ENCODE results near the gene OSBPL1A. TPM values are rescaled to one million over a fixed set of nuclear protein-coding genes. Genes with fewer than 3 reads are reported as not detected.

The OSBPL1A gene
- total RNA-seq, 3 donors from 2014 or later, result 1.3 to 2.7 (median 2.2) TPM

GRCh38 chr18:24276994-24277393, 120.6 kb downstream of the OSBPL1A start:
- Mint-ChIP-seq H3K27me3 (ENCODE audit: low read depth) (peaks cover 17% of the 10 kb centered on the region), H3K4me3 (no peak overlapping the region), H3K4me1 (ENCODE audit: low read depth) (peaks cover 3% of the 10 kb centered on the region), H3K9me3 (no peaks in the 10 kb centered on the region), H3K36me3 (ENCODE audit: insufficient read depth) (peaks cover 2% of the 10 kb centered on the region)
- ATAC-seq (no peak), DNase-seq (no peak)

- Mint-ChIP-seq H3K4me1 (ENCODE audit: low read depth) (peaks cover 5% of the 10 kb centered on the region), H3K9me3 (no peaks in the 10 kb centered on the region), H3K4me3 (no peak overlapping the region), H3K27me3 (ENCODE audit: low read depth) (peaks cover 30% of the 10 kb centered on the region), H3K36me3 (ENCODE audit: insufficient read depth) (peaks cover 2% of the 10 kb centered on the region)
- DNase-seq, result no peak
- ATAC-seq, result no peak
These were observed 122.8 kb downstream of the OSBPL1A start for GRCh38 chr18:24274837-24275236.

- DNase-seq, result no peak
- peaks cover 5% of the 10 kb centered on the region for H3K4me1 Mint-ChIP-seq (ENCODE audit: low read depth)
- no peak overlapping the region for H3K4me3 Mint-ChIP-seq
- peaks cover 35% of the 10 kb centered on the region for H3K27me3 Mint-ChIP-seq (ENCODE audit: low read depth)
- H3K36me3 Mint-ChIP-seq (ENCODE audit: insufficient read depth), result peaks cover 2% of the 10 kb centered on the region
- H3K9me3 Mint-ChIP-seq, result no peaks in the 10 kb centered on the region
- no peak for ATAC-seq
These were observed 124.0 kb downstream of the OSBPL1A start for GRCh38 chr18:24273596-24273995.

GRCh38 chr18:24272229-24272525, 125.4 kb downstream of the OSBPL1A start:
- ATAC-seq (no peak), DNase-seq (no peak)
- no peaks in the 10 kb centered on the region for H3K9me3 Mint-ChIP-seq
- H3K4me1 Mint-ChIP-seq (ENCODE audit: low read depth), result peaks cover 5% of the 10 kb centered on the region
- peaks cover 35% of the 10 kb centered on the region for H3K27me3 Mint-ChIP-seq (ENCODE audit: low read depth)
- peaks cover 3% of the 10 kb centered on the region for H3K36me3 Mint-ChIP-seq (ENCODE audit: insufficient read depth)
- peak overlapping the region; percentile 69 for H3K4me3 Mint-ChIP-seq

- Mint-ChIP-seq H3K9me3 (no peaks in the 10 kb centered on the region), H3K4me3 (peak overlapping the region; percentile 69), H3K4me1 (ENCODE audit: low read depth) (peaks cover 5% of the 10 kb centered on the region), H3K36me3 (ENCODE audit: insufficient read depth) (peaks cover 3% of the 10 kb centered on the region), H3K27me3 (ENCODE audit: low read depth) (peaks cover 35% of the 10 kb centered on the region)
- DNase-seq (no peak), ATAC-seq (peak; percentile 73 to 79)
These were observed 126.0 kb downstream of the OSBPL1A start for GRCh38 chr18:24271381-24272228.

- DNase-seq (no peak), ATAC-seq (no peak)
- H3K36me3 Mint-ChIP-seq (ENCODE audit: insufficient read depth), result peaks cover 5% of the 10 kb centered on the region
- peaks cover 5% of the 10 kb centered on the region for H3K4me1 Mint-ChIP-seq (ENCODE audit: low read depth)
- peaks cover 37% of the 10 kb centered on the region for H3K27me3 Mint-ChIP-seq (ENCODE audit: low read depth)
- peak overlapping the region; percentile 16 for H3K4me3 Mint-ChIP-seq
- H3K9me3 Mint-ChIP-seq, result peaks cover 5% of the 10 kb centered on the region
These were observed 126.7 kb downstream of the OSBPL1A start for GRCh38 chr18:24270937-24271380.

GRCh38 chr18:24270358-24270936, 127.2 kb downstream of the OSBPL1A start:
- peaks cover 9% of the 10 kb centered on the region for H3K36me3 Mint-ChIP-seq (ENCODE audit: insufficient read depth)
- ATAC-seq, result no peak
- H3K4me3 Mint-ChIP-seq, result peak overlapping the region; percentile 16
- peaks cover 5% of the 10 kb centered on the region for H3K4me1 Mint-ChIP-seq (ENCODE audit: low read depth)
- no peak for DNase-seq
- peaks cover 7% of the 10 kb centered on the region for H3K9me3 Mint-ChIP-seq
- H3K27me3 Mint-ChIP-seq (ENCODE audit: low read depth), result peaks cover 39% of the 10 kb centered on the region

GRCh38 chr18:24268784-24269550, 128.7 kb downstream of the OSBPL1A start:
- no peak for DNase-seq
- H3K4me3 Mint-ChIP-seq, result no peak overlapping the region
- peaks cover 7% of the 10 kb centered on the region for H3K9me3 Mint-ChIP-seq
- peaks cover 5% of the 10 kb centered on the region for H3K4me1 Mint-ChIP-seq (ENCODE audit: low read depth)
- peaks cover 7% of the 10 kb centered on the region for H3K36me3 Mint-ChIP-seq (ENCODE audit: insufficient read depth)
- no peak for ATAC-seq
- peaks cover 34% of the 10 kb centered on the region for H3K27me3 Mint-ChIP-seq (ENCODE audit: low read depth)

GRCh38 chr18:24267878-24268277, 129.7 kb downstream of the OSBPL1A start:
- H3K4me3 Mint-ChIP-seq, result no peak overlapping the region
- H3K36me3 Mint-ChIP-seq (ENCODE audit: insufficient read depth), result peaks cover 7% of the 10 kb centered on the region
- DNase-seq (no peak), ATAC-seq (no peak)
- peaks cover 5% of the 10 kb centered on the region for H3K4me1 Mint-ChIP-seq (ENCODE audit: low read depth)
- H3K9me3 Mint-ChIP-seq, result peaks cover 7% of the 10 kb centered on the region
- H3K27me3 Mint-ChIP-seq (ENCODE audit: low read depth), result peaks cover 27% of the 10 kb centered on the region

GRCh38 chr18:24266131-24266530, 131.5 kb downstream of the OSBPL1A start:
- no peak for ATAC-seq
- peaks cover 17% of the 10 kb centered on the region for H3K27me3 Mint-ChIP-seq (ENCODE audit: low read depth)
- H3K36me3 Mint-ChIP-seq (ENCODE audit: insufficient read depth), result peaks cover 7% of the 10 kb centered on the region
- no peak for DNase-seq
- H3K9me3 Mint-ChIP-seq, result peaks cover 7% of the 10 kb centered on the region
- no peak overlapping the region for H3K4me3 Mint-ChIP-seq
- peaks cover 1% of the 10 kb centered on the region for H3K4me1 Mint-ChIP-seq (ENCODE audit: low read depth)

- H3K4me3 Mint-ChIP-seq, result no peak overlapping the region
- DNase-seq (no peak), ATAC-seq (no peak)
- H3K9me3 Mint-ChIP-seq, result peaks cover 7% of the 10 kb centered on the region
- peaks cover 7% of the 10 kb centered on the region for H3K36me3 Mint-ChIP-seq (ENCODE audit: insufficient read depth)
- no peaks in the 10 kb centered on the region for H3K4me1 Mint-ChIP-seq (ENCODE audit: low read depth)
- H3K27me3 Mint-ChIP-seq (ENCODE audit: low read depth), result peaks cover 11% of the 10 kb centered on the region
These were observed 132.0 kb downstream of the OSBPL1A start for GRCh38 chr18:24265502-24266064.

GRCh38 chr18:24263050-24263449, 134.6 kb downstream of the OSBPL1A start:
- H3K4me3 Mint-ChIP-seq, result no peak overlapping the region
- peaks cover 6% of the 10 kb centered on the region for H3K36me3 Mint-ChIP-seq (ENCODE audit: insufficient read depth)
- H3K27me3 Mint-ChIP-seq (ENCODE audit: low read depth), result peaks cover 4% of the 10 kb centered on the region
- H3K4me1 Mint-ChIP-seq (ENCODE audit: low read depth), result no peaks in the 10 kb centered on the region
- H3K9me3 Mint-ChIP-seq, result peaks cover 7% of the 10 kb centered on the region
- ATAC-seq (no peak), DNase-seq (no peak)

GRCh38 chr18:24262087-24262486, 135.5 kb downstream of the OSBPL1A start:
- Mint-ChIP-seq H3K4me3 (no peak overlapping the region), H3K4me1 (ENCODE audit: low read depth) (no peaks in the 10 kb centered on the region), H3K27me3 (ENCODE audit: low read depth) (peaks cover 4% of the 10 kb centered on the region), H3K36me3 (ENCODE audit: insufficient read depth) (peaks cover 6% of the 10 kb centered on the region), H3K9me3 (peaks cover 7% of the 10 kb centered on the region)
- ATAC-seq (no peak), DNase-seq (no peak)

- Mint-ChIP-seq H3K36me3 (ENCODE audit: insufficient read depth) (no peaks in the 10 kb centered on the region), H3K9me3 (no peaks in the 10 kb centered on the region), H3K4me3 (no peak overlapping the region)
These were observed 137.6 kb downstream of the OSBPL1A start for GRCh38 chr18:24259869-24260641.

More at GRCh38 chr18:24259869-24260641, 137.6 kb downstream of the OSBPL1A start:
- no peaks in the 10 kb centered on the region for H3K27me3 Mint-ChIP-seq (ENCODE audit: low read depth)
- DNase-seq (no peak), ATAC-seq (no peak)
- no peaks in the 10 kb centered on the region for H3K4me1 Mint-ChIP-seq (ENCODE audit: low read depth)

All from activated T-cell treated with anti-CD3 and anti-CD28 coated beads, Interleukin-2, amount 50 U/mL, for 4 hours (primary cell).